ENCODE results near the gene ZNF672.

DNA sequence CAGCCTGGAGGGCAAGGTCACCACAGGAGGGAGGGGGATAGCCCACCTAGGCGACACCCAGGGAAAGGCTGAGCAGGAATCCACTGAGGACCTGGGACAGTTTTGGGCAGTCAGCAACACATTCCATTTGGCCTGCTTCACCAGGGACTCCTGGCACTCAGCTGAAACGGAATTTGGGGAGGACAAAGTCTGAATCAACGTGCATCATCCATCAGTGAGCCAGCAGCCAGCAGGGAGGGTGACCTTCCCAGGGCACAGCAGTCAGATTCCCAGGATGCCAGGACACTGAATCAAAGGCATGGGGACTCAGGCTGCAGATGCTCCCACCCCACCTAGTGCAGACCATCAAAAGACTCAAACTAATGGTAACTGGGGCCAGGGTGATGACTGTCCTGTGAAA lies 16.9 kb upstream of the ZNF672 start:
- TF ChIP-seq SIN3A (IDR thresholded peaks at IDR 0.05; ENCODE audit: low read depth), result no peak
- TF ChIP-seq JUND (IDR thresholded peaks at IDR 0.05), result no peak
- no peak for TF ChIP-seq POLR2AphosphoS5 (IDR thresholded peaks at IDR 0.05; ENCODE audit: low read depth, low read length)
- no peak for TF ChIP-seq CEBPB (IDR thresholded peaks at IDR 0.05; ENCODE audit: low read depth)
- TF ChIP-seq, protein P1, sequence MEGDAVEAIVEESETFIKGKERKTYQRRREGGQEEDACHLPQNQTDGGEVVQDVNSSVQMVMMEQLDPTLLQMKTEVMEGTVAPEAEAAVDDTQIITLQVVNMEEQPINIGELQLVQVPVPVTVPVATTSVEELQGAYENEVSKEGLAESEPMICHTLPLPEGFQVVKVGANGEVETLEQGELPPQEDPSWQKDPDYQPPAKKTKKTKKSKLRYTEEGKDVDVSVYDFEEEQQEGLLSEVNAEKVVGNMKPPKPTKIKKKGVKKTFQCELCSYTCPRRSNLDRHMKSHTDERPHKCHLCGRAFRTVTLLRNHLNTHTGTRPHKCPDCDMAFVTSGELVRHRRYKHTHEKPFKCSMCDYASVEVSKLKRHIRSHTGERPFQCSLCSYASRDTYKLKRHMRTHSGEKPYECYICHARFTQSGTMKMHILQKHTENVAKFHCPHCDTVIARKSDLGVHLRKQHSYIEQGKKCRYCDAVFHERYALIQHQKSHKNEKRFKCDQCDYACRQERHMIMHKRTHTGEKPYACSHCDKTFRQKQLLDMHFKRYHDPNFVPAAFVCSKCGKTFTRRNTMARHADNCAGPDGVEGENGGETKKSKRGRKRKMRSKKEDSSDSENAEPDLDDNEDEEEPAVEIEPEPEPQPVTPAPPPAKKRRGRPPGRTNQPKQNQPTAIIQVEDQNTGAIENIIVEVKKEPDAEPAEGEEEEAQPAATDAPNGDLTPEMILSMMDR (IDR thresholded peaks at IDR 0.05 in 2 of 3, conservative IDR thresholded peaks at IDR 0.05 in 1 of 3; ENCODE audit: borderline replicate concordance in 1 of 3, insufficient read depth in 1 of 3, low read depth in 2 of 3, low read length in 2 of 3), result no peak
- TF ChIP-seq EZH2phosphoT487 (IDR thresholded peaks at IDR 0.05; ENCODE audit: borderline replicate concordance), result no peak
- TF ChIP-seq POLR2A (IDR thresholded peaks at IDR 0.05; ENCODE audit: borderline replicate concordance, extremely low read depth, insufficient read depth, insufficient read length), result no peak
